Measurements from ENCODE around the gene VAMP4. TPM values are rescaled to one million over a fixed set of nuclear protein-coding genes. Genes with fewer than 3 reads are reported as not detected.

The VAMP4 gene
- total RNA-seq, 1 experiment from 2014 or later = 4.2 TPM

GRCh38 chr1:171655746-171656116 lies 86.1 kb downstream of the VAMP4 start:
- H3K9me3 ChIP-seq (ENCODE audit: control insufficient read depth, low read depth, low read length) = no peaks in the 10 kb centered on the region
- H3K4me2 ChIP-seq (ENCODE audit: insufficient read depth, insufficient read length, low read length) = no peak overlapping the region
- H3K27me3 ChIP-seq (ENCODE audit: insufficient read depth, low read length) = no peaks in the 10 kb centered on the region
- DNase-seq = no peak
- H3K14ac ChIP-seq (ENCODE audit: insufficient read depth, low read length) = no peak overlapping the region
- no peak overlapping the region for H2BK20ac ChIP-seq (ENCODE audit: low read depth, low read length, poor library complexity, severe bottlenecking)
- H2AK5ac ChIP-seq (ENCODE audit: insufficient read length, low read length) = no peak overlapping the region
- H2BK120ac ChIP-seq (ENCODE audit: low read depth, low read length, poor library complexity, severe bottlenecking) = no peak overlapping the region
- TF ChIP-seq CTCF (conservative IDR thresholded peaks at IDR 0.05) = no peak; the same call in 2 of the 3 replicates
- H4K5ac ChIP-seq (ENCODE audit: insufficient read length, low read depth, low read length) = no peak overlapping the region
- no peaks in the 10 kb centered on the region for H4K20me1 ChIP-seq (ENCODE audit: control insufficient read depth, insufficient read depth, insufficient read length)
- no peaks in the 10 kb centered on the region for H3K23me2 ChIP-seq (ENCODE audit: insufficient read length, low read depth, low read length, poor library complexity, severe bottlenecking)
- no peaks in the 10 kb centered on the region; the same call in 1 of the 2 replicates for H3K4me1 ChIP-seq (ENCODE audit: insufficient read depth, low read length)
- H3K23ac ChIP-seq (ENCODE audit: insufficient read length, low read depth, low read length) = no peak overlapping the region
- H2BK12ac ChIP-seq (ENCODE audit: insufficient read length, low read depth, low read length) = no peak overlapping the region
- H3T11ph ChIP-seq (ENCODE audit: low read length) = no peak overlapping the region
- Mint-ChIP-seq H3K9me3 (no peaks in the 10 kb centered on the region; a peak in 1 of 5 replicates), H3K27ac (no peak overlapping the region), H3K4me1 (peaks cover 13 to 17% of the 10 kb centered on the region in 2 experiments), H3K27me3 (ENCODE audit: low read depth) (peaks cover 4% of the 10 kb centered on the region; the same call in 1 of the 2 replicates), H3K36me3 (ENCODE audit: insufficient read depth in 1 of 3, low read depth in 3 of 3) (no peaks in the 10 kb centered on the region), H3K4me3 (no peak overlapping the region)
- H4K91ac ChIP-seq (ENCODE audit: insufficient read length, low read depth, low read length) = no peak overlapping the region
- H3K4ac ChIP-seq (ENCODE audit: low read depth, low read length) = no peak overlapping the region
- no peak overlapping the region for H2BK5ac ChIP-seq (ENCODE audit: insufficient read length, low read length)
- H3K27ac ChIP-seq (ENCODE audit: insufficient read length, low read depth, low read length) = no peak overlapping the region
- H2BK15ac ChIP-seq (ENCODE audit: low read depth, low read length) = no peak overlapping the region
- no peaks in the 10 kb centered on the region for H3K79me1 ChIP-seq (ENCODE audit: insufficient read depth, low read depth, low read length, poor library complexity, severe bottlenecking)
- WGBS (ENCODE audit: extremely low coverage, insufficient read length, low lambda C conversion rate) = no CpG with 5 or more reads among the region's 6 CpGs
- no peak overlapping the region for H3K18ac ChIP-seq (ENCODE audit: insufficient read length, low read depth, low read length)
- no peak overlapping the region for H3K56ac ChIP-seq (ENCODE audit: insufficient read length, low read depth, low read length)
- H3K79me2 ChIP-seq (ENCODE audit: insufficient read depth, low read length) = no peaks in the 10 kb centered on the region
- H3K9ac ChIP-seq (ENCODE audit: extremely low read depth, insufficient read length, low read length) = no peak overlapping the region
- no peak overlapping the region for H2AFZ ChIP-seq (ENCODE audit: low read length)
- H4K8ac ChIP-seq (replicated peaks; ENCODE audit: insufficient read length, low read depth, low read length) = no peak overlapping the region
